K562 (cell line): ENCODE results near the gene UBE2H. TPM values are rescaled to one million over a fixed set of nuclear protein-coding genes. Genes with fewer than 3 reads are reported as not detected.

ENCODE experiments used
- ARNT ChIP-seq, 2 experiments: fragments of 450-650 bp; IDR thresholded peaks; 2 replicates each; pipeline ENCODE4 v1.6.1; 2016; ENCODE audit warnings: mild to moderate bottlenecking in 1 of 2
- BRCA1 ChIP-seq, 2 experiments: fragments of 450-650 bp in 1 of 2; sonication (generic) in 1 of 2; formaldehyde crosslinking in 1 of 2; IDR thresholded peaks; 2 replicates each; pipeline versions ENCODE4 v1.5.0 to v1.6.1; 2017 to 2020; ENCODE audit warnings: mild to moderate bottlenecking in 1 of 2, missing genetic modification reagents in 1 of 2
- FOXA1 ChIP-seq: fragments of 450-650 bp; IDR thresholded peaks from 2 replicates; pipeline ENCODE4 v1.6.1; 2016; ENCODE audit warnings: mild to moderate bottlenecking, borderline replicate concordance
- HMBOX1 ChIP-seq: sonication (generic); IDR thresholded peaks from 2 replicates; pipeline ENCODE4 v1.6.1; 2016
- NFIC ChIP-seq: fragments of 450-650 bp; IDR thresholded peaks from 2 replicates; pipeline ENCODE4 v1.6.1; 2017; ENCODE audit warnings: mild to moderate bottlenecking, inconsistent platforms
- RCOR1 ChIP-seq, 2 experiments: IDR thresholded peaks; 2 replicates each; pipeline ENCODE4 v1.6.1; 2012; ENCODE audit warnings: low read depth in 2 of 2, low read length in 2 of 2, borderline replicate concordance in 1 of 2, improper control_type of control experiment in 1 of 2
- RERE ChIP-seq: sonication (generic); formaldehyde crosslinking; IDR thresholded peaks from 2 replicates; pipeline ENCODE4 v1.8.0; 2023; ENCODE audit warnings: missing genetic modification reagents, mild to moderate bottlenecking, borderline replicate concordance
- SMARCA5 ChIP-seq: fragments of 450-650 bp; IDR thresholded peaks from 2 replicates; pipeline ENCODE4 v1.6.1; 2016
- SRSF3 ChIP-seq: fragments of 200-400 bp; formaldehyde crosslinking; IDR thresholded peaks from 2 replicates; pipeline ENCODE4 v1.6.1; 2016; ENCODE audit warnings: mild to moderate bottlenecking, low read length, moderate library complexity; ENCODE audit not compliant: insufficient read depth
- TEAD1 ChIP-seq, 2 experiments: fragments of 450-650 bp in 1 of 2; sonication (generic) in 1 of 2; formaldehyde crosslinking; IDR thresholded peaks; 2 replicates each; pipeline versions ENCODE4 v1.4.0 to v1.8.0; 2020 to 2022; ENCODE audit warnings: mild to moderate bottlenecking in 2 of 2, missing genetic modification reagents in 1 of 2
- TEAD4 ChIP-seq, 2 experiments: sonication (generic) in 1 of 2; formaldehyde crosslinking in 1 of 2; IDR thresholded peaks; 2 replicates each; pipeline versions ENCODE4 v1.6.1 to v1.8.0; 2012 to 2022; ENCODE audit warnings: borderline replicate concordance in 1 of 2, inconsistent platforms in 1 of 2, low read length in 1 of 2, mild to moderate bottlenecking in 1 of 2, missing genetic modification reagents in 1 of 2
- TFAP4 ChIP-seq: sonication (generic); formaldehyde crosslinking; IDR thresholded peaks from 2 replicates; pipeline ENCODE4 v1.8.0; 2022; ENCODE audit warnings: missing genetic modification reagents, mild to moderate bottlenecking, moderate library complexity, borderline replicate concordance
- TRIM24 ChIP-seq, 2 experiments: fragments of 450-650 bp; IDR thresholded peaks; 2 replicates each; pipeline ENCODE4 v1.6.1; 2016
- ZNF695 ChIP-seq: fragments of 450-650 bp; formaldehyde crosslinking; IDR thresholded peaks from 2 replicates; pipeline ENCODE4 v1.4.0; 2020; ENCODE audit warnings: mild to moderate bottlenecking, moderate library complexity
- polyA plus RNA-seq, 8 experiments: library from polyadenylated mRNA; depleted of rRNA in 4 of 8; stranded (reverse) in 5 of 8; unstranded in 3 of 8; fragments of >200 nt; fragmentation: Nextera tagmentation in 2 of 8; fragmentation: Illumina TruSeq in 1 of 8; extraction: Ambion mirVana in 2 of 8; extraction: Trizol in 1 of 8; gene quantifications; 2 replicates each; pipeline versions ENCODE4 v1.2.1 to v1.2.3, GENCODE V29; 2011 to 2014; ENCODE audit warnings: inconsistent platforms in 1 of 8, missing spikeins in 1 of 8
- total RNA-seq, 7 experiments: library from RNA; depleted of rRNA in 6 of 7; stranded (reverse); fragments of >200 nt in 6 of 7; fragmentation: Illumina TruSeq in 2 of 7; extraction: Trizol in 2 of 7; gene quantifications; 2 replicates each; pipeline versions ENCODE4 v1.2.1 to v1.2.3, GENCODE V29; 2011 to 2021; ENCODE audit warnings: low replicate concordance in 1 of 7

UBE2H gene
- total and polyA plus RNA-seq, 9 of the 15 experiments (the other 6 are each of a cell fraction or from before 2014, with no cell fraction given) = 6.3 to 33.0 (median 13.3) TPM

GRCh38 chr7:129951226-129952085 is 1.3 kb downstream of the UBE2H start (continued):
- TF ChIP-seq TEAD4 (IDR thresholded peaks at IDR 0.05; ENCODE audit: low read length) (peak; percentile 64), TEAD4 (CRISPR knock-in tag; IDR thresholded peaks at IDR 0.05; ENCODE audit: borderline replicate concordance) (no peak), BRCA1 (IDR thresholded peaks at IDR 0.05) (no peak), BRCA1 (CRISPR knock-in tag; IDR thresholded peaks at IDR 0.05) (no peak), SRSF3 (no peak), HMBOX1 (peak; percentile 51; the same call in 1 of the 2 replicates), SMARCA5 (0 out of 2 replicates have a peak, but pooled peaks have one; percentile 18), NFIC (peak; percentile 74), ZNF695 (CRISPR knock-in tag) (no peak), TFAP4 (CRISPR knock-in tag) (no peak), FOXA1 (no peak), TRIM24 (IDR thresholded peaks at IDR 0.05) (peak in 1 of 2 experiments; percentile 22; a peak in 1 of 4 replicates), RERE (CRISPR knock-in tag) (no peak), RCOR1 (IDR thresholded peaks at IDR 0.05; ENCODE audit: borderline replicate concordance in 1 of 2, low read depth in 2 of 2, low read length in 2 of 2) (peak; percentile 50 to 94; a peak in 3 of 4 replicates), TEAD1 (CRISPR knock-in tag; IDR thresholded peaks at IDR 0.05) (0 out of 4 replicates have a peak, but pooled peaks of 1 of the 2 experiments have one; percentile 8), ARNT (IDR thresholded peaks at IDR 0.05) (0 out of 4 replicates have a peak, but pooled peaks of 1 of the 2 experiments have one; percentile 32)
